NCI-H345 treated with DMSO at 0.1 percent for 48 hours (cell line): ENCODE results near the gene HDX.
"Not testable (repeated sequence)": the region's sequence is repeated elsewhere in the genome, so short reads cannot be mapped to it uniquely, and the experiment has no call there.

Experiments
- DNase-seq: peaks from one replicate; lab custom pipeline; 2025; ENCODE audit not compliant: unreplicated experiment; lab: John Stamatoyannopoulos, UW

Gene HDX

GRCh38 chrX:84340968-84341367 lies 161.3 kb downstream of the HDX start:
- no peak for DNase-seq

- DNase-seq, result peak; percentile 2
Measured at GRCh38 chrX:84339507-84340364, 162.5 kb downstream of the HDX start.

DNA sequence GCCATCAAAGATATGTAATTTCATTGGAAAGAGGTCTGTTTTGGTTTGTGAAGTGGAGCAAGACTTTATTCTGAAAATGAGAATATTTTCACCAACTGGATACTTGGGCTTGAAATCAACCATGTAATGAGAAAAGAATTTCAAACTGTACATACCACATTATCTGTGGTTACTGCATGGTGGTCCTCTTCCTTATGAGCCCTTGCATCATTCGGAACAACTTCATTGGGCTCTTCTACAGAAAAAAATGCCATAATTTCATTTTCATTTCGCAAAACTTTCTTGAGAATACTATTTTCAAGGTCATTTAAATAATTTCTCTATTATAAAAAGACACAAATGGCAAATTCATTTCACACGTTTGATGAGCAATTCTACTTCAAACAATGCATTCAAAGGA lies 165.6 kb downstream of the HDX start:
- no peak for DNase-seq

GRCh38 chrX:84335121-84335520 lies 167.1 kb downstream of the HDX start:
- no peak for DNase-seq

DNA sequence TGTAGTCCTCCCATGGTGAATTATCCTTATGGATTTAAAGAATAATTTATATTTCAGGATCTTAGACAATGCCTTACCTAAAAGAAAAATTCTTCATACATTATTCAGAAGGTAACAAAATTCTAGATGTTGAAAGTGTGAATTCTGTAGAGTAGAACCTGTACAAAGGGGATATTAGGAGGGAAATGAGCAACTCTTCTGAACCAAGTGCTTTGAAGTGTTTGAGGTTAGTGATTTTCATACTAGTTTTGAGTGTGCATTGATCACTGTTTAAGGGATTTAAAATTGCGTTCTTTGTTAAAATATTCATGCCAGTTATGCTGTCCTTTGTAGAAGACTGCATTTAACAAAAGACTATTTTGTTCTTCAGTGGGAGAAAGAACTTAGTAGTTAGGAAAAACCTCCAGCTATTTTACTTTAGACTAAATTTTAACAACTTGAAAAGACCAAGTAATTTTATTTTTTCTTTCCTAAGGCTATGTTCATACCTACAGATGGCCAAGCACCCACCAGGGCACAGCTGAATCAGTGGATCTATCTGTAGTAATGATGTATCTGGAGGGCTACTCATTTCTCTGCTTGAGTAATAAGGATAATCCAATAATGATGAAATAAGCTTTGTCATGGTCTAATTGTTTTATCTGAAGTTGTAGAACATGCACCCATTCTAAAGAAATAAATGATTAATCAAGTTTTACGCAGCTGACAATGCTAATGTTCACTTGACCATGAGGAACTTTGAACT lies 180.0 kb downstream of the HDX start:
- no peak for DNase-seq

DNA sequence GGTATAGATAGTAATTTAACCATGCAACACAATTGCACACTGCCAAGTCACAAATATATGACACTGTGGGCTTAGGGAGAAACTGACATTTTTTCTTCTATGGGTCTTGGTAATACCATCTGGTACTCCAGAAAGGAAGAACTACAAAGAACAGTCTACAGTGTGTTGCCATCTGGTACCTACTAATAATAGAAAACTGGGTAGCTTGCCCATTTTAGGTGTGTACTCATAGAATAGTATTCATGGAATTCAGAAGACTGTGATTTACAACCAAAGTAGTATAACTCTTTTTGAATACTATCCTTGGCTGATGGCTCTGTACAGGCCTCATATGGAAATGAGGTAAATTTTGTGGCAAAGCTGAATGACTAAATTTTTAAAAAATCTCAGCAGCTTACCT lies 181.6 kb downstream of the HDX start:
- no peak for DNase-seq

DNA sequence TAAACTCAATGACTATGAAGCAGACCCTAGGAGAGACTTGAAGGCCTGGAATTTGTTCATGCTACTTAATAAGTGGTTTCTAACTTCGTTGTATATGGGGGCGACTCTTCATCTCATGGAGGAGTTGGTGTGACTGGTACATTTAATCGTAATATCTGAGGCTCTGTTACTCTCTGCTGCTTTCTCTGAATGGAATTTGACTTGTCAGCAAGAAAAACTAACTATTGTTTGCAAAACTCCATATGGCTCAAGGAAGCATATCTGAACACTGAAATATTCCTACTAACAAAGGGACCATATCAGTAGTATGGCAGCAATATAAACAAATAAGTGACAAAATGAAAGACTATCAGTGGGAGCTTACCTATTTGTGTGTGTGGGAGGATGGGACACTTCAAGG lies 182.2 kb downstream of the HDX start:
- DNase-seq, result no peak

DNA sequence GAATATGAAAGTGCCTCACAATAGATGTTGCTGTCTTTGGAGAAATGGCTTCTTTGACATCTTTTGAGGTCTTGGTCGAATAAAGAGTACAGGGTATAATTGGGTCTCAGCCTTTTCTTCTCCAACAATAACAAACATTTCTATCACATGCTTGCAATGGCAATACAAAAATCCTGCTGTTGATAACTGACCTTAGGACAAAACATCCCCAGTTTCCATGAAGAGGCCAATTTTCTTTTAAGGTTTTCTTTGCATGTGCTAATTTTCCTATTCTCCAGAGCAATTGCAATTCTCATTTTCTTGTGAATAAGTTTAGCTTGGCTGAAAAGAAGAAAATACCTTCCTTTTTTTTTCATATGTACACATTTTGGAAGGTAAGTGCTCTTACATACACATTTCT lies 183.6 kb downstream of the HDX start:
- no peak for DNase-seq

GRCh38 chrX:84315946-84316345 lies 186.3 kb downstream of the HDX start:
- not testable (repeated sequence) for DNase-seq
